ENCODE data around the gene SETMAR.

Gene SETMAR

GRCh38 chr3:4358273-4358672 lies 55.1 kb downstream of the SETMAR start:
- no peak overlapping the region for H3K4me3 ChIP-seq (ENCODE audit: low read length)
- TF ChIP-seq CTCF (IDR thresholded peaks at IDR 0.05; ENCODE audit: low read depth, low read length) = no peak
- TF ChIP-seq EZH2phosphoT487 (IDR thresholded peaks at IDR 0.05; ENCODE audit: low read depth) = no peak
- H3K9me3 ChIP-seq (ENCODE audit: insufficient read depth, low read length) = no peaks in the 10 kb centered on the region
- no peaks in the 10 kb centered on the region for H4K20me1 ChIP-seq (ENCODE audit: insufficient read depth, low read length)
- H3K4me1 ChIP-seq (ENCODE audit: low read length) = no peaks in the 10 kb centered on the region
- H3K9ac ChIP-seq (ENCODE audit: low read length) = no peak overlapping the region
- H3K79me2 ChIP-seq (ENCODE audit: low read length) = no peaks in the 10 kb centered on the region
- no peak overlapping the region for H3K4me2 ChIP-seq (ENCODE audit: low read length)
- H3K36me3 ChIP-seq (replicated peaks; ENCODE audit: low read depth, low read length) = no peaks in the 10 kb centered on the region
- no peaks in the 10 kb centered on the region for H3K27me3 ChIP-seq (ENCODE audit: low read depth, low read length)
- no peak overlapping the region for H3K27ac ChIP-seq (ENCODE audit: low read length)
- no peak overlapping the region for H2AFZ ChIP-seq (ENCODE audit: low read depth, low read length)

- H3K9me3 ChIP-seq (ENCODE audit: insufficient read depth, low read length) = no peaks in the 10 kb centered on the region
- no peak overlapping the region for H3K4me2 ChIP-seq (ENCODE audit: low read length)
- H3K4me1 ChIP-seq (ENCODE audit: low read length) = no peaks in the 10 kb centered on the region
- H2AFZ ChIP-seq (ENCODE audit: low read depth, low read length) = no peak overlapping the region
- no peak overlapping the region for H3K27ac ChIP-seq (ENCODE audit: low read length)
- no peaks in the 10 kb centered on the region for H3K79me2 ChIP-seq (ENCODE audit: low read length)
- no peak for TF ChIP-seq EZH2phosphoT487 (IDR thresholded peaks at IDR 0.05; ENCODE audit: low read depth)
- no peak for TF ChIP-seq CTCF (IDR thresholded peaks at IDR 0.05; ENCODE audit: low read depth, low read length)
- H3K36me3 ChIP-seq (replicated peaks; ENCODE audit: low read depth, low read length) = no peaks in the 10 kb centered on the region
- H4K20me1 ChIP-seq (ENCODE audit: insufficient read depth, low read length) = no peaks in the 10 kb centered on the region
- no peaks in the 10 kb centered on the region for H3K27me3 ChIP-seq (ENCODE audit: low read depth, low read length)
- no peak overlapping the region for H3K4me3 ChIP-seq (ENCODE audit: low read length)
- no peak overlapping the region for H3K9ac ChIP-seq (ENCODE audit: low read length)
Measured at GRCh38 chr3:4359805-4360502, 56.8 kb downstream of the SETMAR start.

- Histone ChIP-seq H3K27me3 (ENCODE audit: low read depth, low read length) (no peaks in the 10 kb centered on the region), H3K9me3 (ENCODE audit: insufficient read depth, low read length) (no peaks in the 10 kb centered on the region), H3K9ac (ENCODE audit: low read length) (no peak overlapping the region), H3K27ac (ENCODE audit: low read length) (no peak overlapping the region), H3K4me2 (ENCODE audit: low read length) (no peak overlapping the region), H3K36me3 (replicated peaks; ENCODE audit: low read depth, low read length) (no peaks in the 10 kb centered on the region), H2AFZ (ENCODE audit: low read depth, low read length) (no peak overlapping the region), H3K4me3 (ENCODE audit: low read length) (no peak overlapping the region), H3K4me1 (ENCODE audit: low read length) (no peaks in the 10 kb centered on the region), H4K20me1 (ENCODE audit: insufficient read depth, low read length) (no peaks in the 10 kb centered on the region), H3K79me2 (ENCODE audit: low read length) (no peaks in the 10 kb centered on the region)
- TF ChIP-seq EZH2phosphoT487 (IDR thresholded peaks at IDR 0.05; ENCODE audit: low read depth) (no peak), CTCF (IDR thresholded peaks at IDR 0.05; ENCODE audit: low read depth, low read length) (no peak)
Measured at GRCh38 chr3:4360817-4361216, 57.6 kb downstream of the SETMAR start.

- H3K79me2 ChIP-seq (ENCODE audit: low read length) = no peaks in the 10 kb centered on the region
- H3K9ac ChIP-seq (ENCODE audit: low read length) = no peak overlapping the region
- no peak overlapping the region for H3K4me2 ChIP-seq (ENCODE audit: low read length)
- H3K9me3 ChIP-seq (ENCODE audit: insufficient read depth, low read length) = no peaks in the 10 kb centered on the region
- TF ChIP-seq EZH2phosphoT487 (IDR thresholded peaks at IDR 0.05; ENCODE audit: low read depth) (no peak), CTCF (IDR thresholded peaks at IDR 0.05; ENCODE audit: low read depth, low read length) (no peak)
- no peak overlapping the region for H2AFZ ChIP-seq (ENCODE audit: low read depth, low read length)
- no peaks in the 10 kb centered on the region for H3K4me1 ChIP-seq (ENCODE audit: low read length)
- no peaks in the 10 kb centered on the region for H3K27me3 ChIP-seq (ENCODE audit: low read depth, low read length)
- H3K27ac ChIP-seq (ENCODE audit: low read length) = no peak overlapping the region
- no peaks in the 10 kb centered on the region for H4K20me1 ChIP-seq (ENCODE audit: insufficient read depth, low read length)
- no peak overlapping the region for H3K4me3 ChIP-seq (ENCODE audit: low read length)
- H3K36me3 ChIP-seq (replicated peaks; ENCODE audit: low read depth, low read length) = no peaks in the 10 kb centered on the region
Measured at GRCh38 chr3:4362523-4362922, 59.4 kb downstream of the SETMAR start.
